ENCODE measurements around the gene RICTOR.
"Not testable (repeated sequence)": the region's sequence is repeated elsewhere in the genome, so short reads cannot be mapped to it uniquely, and the experiment has no call there.

RICTOR gene

DNA sequence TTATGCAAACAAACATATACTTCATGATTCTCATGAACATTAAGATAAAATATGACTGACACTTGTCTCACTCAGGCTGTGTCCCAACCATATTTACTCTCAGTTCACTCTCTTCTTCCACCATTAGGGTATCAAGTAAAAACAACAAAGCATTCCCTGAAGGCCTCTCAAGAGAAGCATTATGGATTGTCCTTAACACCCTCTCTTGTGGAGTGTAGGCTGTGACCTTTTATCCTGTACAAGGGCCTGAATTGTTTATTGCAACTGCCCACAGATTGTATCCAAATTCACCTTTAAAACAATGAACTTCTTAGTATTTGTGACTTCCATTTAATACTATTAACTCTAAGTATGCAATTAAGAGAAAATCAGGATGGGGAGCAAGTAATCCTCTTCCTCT lies 78.1 kb downstream of the RICTOR start:
- Histone ChIP-seq H3K4me3 (ENCODE audit: low read depth, low read length) (no peak overlapping the region), H3K36me3 (ENCODE audit: insufficient read depth, low read length) (peaks cover 13% of the 10 kb centered on the region), H3K27me3 (ENCODE audit: insufficient read depth, low read length) (no peaks in the 10 kb centered on the region), H2AFZ (ENCODE audit: low read length, unreplicated experiment) (no peak overlapping the region), H3K4me1 (ENCODE audit: control insufficient read depth, insufficient read depth, low read length, unreplicated experiment) (no peaks in the 10 kb centered on the region), H3K27ac (ENCODE audit: low read depth, low read length) (no peak overlapping the region), H3K79me2 (ENCODE audit: control insufficient read depth, insufficient read depth, low read length, unreplicated experiment) (peaks cover 5% of the 10 kb centered on the region)

DNA sequence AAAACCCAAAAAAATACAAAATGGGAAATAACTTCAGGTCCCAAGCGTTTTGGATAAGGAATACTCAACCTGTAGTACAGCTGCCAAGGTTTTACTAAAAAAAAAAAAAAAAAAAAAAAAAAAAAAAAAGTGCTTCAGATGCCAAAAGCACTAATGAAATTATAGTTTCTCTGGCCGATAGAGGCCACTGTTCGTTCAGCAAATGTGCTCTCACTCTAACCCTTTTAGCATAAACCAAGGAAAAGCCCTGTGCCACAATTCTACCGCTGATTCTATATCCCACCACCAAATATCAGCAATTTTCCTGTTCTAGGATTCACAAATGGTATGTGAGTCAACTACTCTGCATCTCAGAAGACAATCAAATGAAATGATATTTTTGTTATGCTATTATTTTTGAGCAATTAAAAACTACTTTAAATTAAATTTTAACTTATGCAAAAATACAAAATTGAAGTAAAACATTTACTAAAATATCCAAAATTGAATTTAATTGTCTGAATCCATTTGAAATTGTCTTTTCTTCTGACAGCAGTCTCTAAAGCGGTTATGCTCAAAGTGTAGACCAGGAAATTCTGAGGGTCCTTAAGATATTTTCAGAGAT lies 79.8 kb downstream of the RICTOR start:
- H3K27ac ChIP-seq (ENCODE audit: low read depth, low read length): no peak overlapping the region
- H3K79me2 ChIP-seq (ENCODE audit: control insufficient read depth, insufficient read depth, low read length, unreplicated experiment): peaks cover 5% of the 10 kb centered on the region
- H3K4me3 ChIP-seq (ENCODE audit: low read depth, low read length): no peak overlapping the region
- H2AFZ ChIP-seq (ENCODE audit: low read length, unreplicated experiment): no peak overlapping the region
- H3K27me3 ChIP-seq (ENCODE audit: insufficient read depth, low read length): no peaks in the 10 kb centered on the region
- H3K36me3 ChIP-seq (ENCODE audit: insufficient read depth, low read length): peaks cover 17% of the 10 kb centered on the region
- no peaks in the 10 kb centered on the region for H3K4me1 ChIP-seq (ENCODE audit: control insufficient read depth, insufficient read depth, low read length, unreplicated experiment)

DNA sequence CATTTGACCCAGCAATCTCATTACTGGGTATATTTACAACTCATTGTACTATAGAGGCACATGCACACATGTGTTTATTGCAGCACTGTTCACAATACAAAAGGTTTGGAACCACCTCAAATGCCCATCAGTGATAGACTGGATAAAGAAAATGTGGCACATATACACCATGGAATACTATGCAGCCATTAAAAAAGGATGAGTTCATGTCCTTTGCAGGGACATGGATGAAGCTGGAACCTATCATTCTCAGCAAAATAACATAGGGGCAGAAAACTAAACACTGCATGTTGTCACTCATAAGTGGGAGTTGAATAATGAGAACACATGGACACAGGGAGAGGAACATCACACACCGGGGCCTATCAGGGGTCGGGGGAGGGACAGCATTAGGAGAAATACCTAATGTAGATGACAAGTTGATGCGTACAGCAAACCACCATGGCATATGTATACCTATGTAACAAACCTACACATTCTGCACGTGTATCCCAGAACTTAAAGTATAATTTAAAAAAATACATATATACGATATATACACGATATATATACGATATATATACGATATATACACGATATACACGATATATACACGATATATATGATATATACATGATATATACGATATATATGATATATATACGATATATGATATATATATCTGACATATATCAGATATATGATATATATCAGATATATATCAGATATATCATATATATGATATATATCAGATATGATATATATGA lies 84.1 kb downstream of the RICTOR start:
- peaks cover 22% of the 10 kb centered on the region for H3K36me3 ChIP-seq (ENCODE audit: insufficient read depth, low read length)
- H3K27ac ChIP-seq (ENCODE audit: low read depth, low read length); H2AFZ ChIP-seq (ENCODE audit: low read length, unreplicated experiment); H3K79me2 ChIP-seq (ENCODE audit: control insufficient read depth, insufficient read depth, low read length, unreplicated experiment); H3K27me3 ChIP-seq (ENCODE audit: insufficient read depth, low read length); H3K4me1 ChIP-seq (ENCODE audit: control insufficient read depth, insufficient read depth, low read length, unreplicated experiment); H3K4me3 ChIP-seq (ENCODE audit: low read depth, low read length): not testable (repeated sequence)

DNA sequence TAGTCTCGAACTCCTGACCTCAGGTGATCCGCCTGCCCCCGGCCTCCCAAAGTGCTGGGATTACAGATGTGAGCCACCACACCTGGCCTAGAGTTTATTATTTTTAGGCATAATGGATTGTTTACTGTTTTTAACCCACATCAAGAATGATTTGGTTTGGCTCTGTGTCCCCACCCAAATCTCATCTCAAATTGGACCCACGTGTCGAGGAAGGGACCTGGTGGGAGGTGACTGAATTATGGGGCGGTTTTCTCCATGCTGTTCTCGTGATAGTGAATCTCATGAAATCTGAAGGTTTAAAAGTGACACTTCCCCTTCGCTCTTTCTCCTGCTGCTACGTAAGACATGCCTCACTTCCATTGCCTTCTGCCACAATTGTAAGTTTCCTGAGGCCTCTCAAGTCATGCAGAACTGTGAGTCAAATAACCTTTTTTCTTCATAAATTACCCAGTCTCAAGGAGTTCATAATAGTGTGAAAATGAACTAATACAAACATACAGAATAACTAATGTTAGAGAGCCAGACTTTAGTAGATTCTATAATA lies 88.2 kb downstream of the RICTOR start:
- Histone ChIP-seq H3K4me3 (ENCODE audit: low read depth, low read length) (no peak overlapping the region), H3K27ac (ENCODE audit: low read depth, low read length) (no peak overlapping the region), H3K79me2 (ENCODE audit: control insufficient read depth, insufficient read depth, low read length, unreplicated experiment) (peaks cover 6% of the 10 kb centered on the region), H2AFZ (ENCODE audit: low read length, unreplicated experiment) (no peak overlapping the region), H3K27me3 (ENCODE audit: insufficient read depth, low read length) (no peaks in the 10 kb centered on the region), H3K4me1 (ENCODE audit: control insufficient read depth, insufficient read depth, low read length, unreplicated experiment) (no peaks in the 10 kb centered on the region), H3K36me3 (ENCODE audit: insufficient read depth, low read length) (peaks cover 19% of the 10 kb centered on the region)

DNA sequence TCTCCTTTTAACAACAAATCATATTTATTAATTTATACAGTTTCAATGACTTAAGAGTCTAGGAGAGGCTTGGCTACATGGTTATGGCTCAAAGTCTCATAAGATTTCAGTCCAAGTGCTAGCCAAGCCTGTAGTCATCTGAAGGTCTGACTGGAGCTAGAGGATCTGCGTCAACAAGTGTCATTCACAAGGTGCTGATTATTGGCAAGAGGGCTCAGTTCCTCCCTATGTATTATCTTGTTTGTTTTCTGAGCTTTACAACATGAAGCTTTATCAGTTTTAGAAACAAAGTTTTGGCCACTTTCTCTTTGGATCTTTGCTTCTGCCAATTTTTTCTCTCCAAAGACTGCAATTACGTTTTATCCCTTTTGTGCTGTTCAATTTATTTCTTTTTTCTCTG lies 94.7 kb downstream of the RICTOR start:
- Histone ChIP-seq H3K27me3 (ENCODE audit: insufficient read depth, low read length) (no peaks in the 10 kb centered on the region), H3K27ac (ENCODE audit: low read depth, low read length) (no peak overlapping the region), H3K4me1 (ENCODE audit: control insufficient read depth, insufficient read depth, low read length, unreplicated experiment) (peaks cover 5% of the 10 kb centered on the region), H3K79me2 (ENCODE audit: control insufficient read depth, insufficient read depth, low read length, unreplicated experiment) (no peaks in the 10 kb centered on the region), H3K36me3 (ENCODE audit: insufficient read depth, low read length) (peaks cover 9% of the 10 kb centered on the region; the same call in 1 of the 2 replicates), H3K4me3 (ENCODE audit: low read depth, low read length) (no peak overlapping the region), H2AFZ (ENCODE audit: low read length, unreplicated experiment) (no peak overlapping the region)

DNA sequence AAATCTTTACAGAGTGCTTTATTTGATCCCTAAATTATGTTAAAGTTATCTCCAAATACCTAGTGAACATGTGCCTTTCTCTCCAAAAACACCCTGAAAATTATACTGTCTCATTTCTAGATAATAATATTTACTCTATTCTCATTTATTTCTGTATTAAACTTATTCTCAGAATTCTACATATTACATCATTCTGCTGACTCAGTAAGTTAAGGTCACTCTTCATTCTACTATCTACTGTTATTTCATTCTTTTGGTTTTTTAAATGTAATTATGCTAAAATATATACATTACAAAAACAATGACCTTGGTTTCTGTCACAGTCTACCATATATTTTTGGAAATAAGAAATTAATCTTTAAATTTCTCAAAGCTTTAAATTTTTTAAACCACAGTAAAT lies 96.2 kb downstream of the RICTOR start:
- H3K79me2 ChIP-seq (ENCODE audit: control insufficient read depth, insufficient read depth, low read length, unreplicated experiment): no peaks in the 10 kb centered on the region
- no peak overlapping the region for H3K27ac ChIP-seq (ENCODE audit: low read depth, low read length)
- no peaks in the 10 kb centered on the region for H3K27me3 ChIP-seq (ENCODE audit: insufficient read depth, low read length)
- H2AFZ ChIP-seq (ENCODE audit: low read length, unreplicated experiment): no peak overlapping the region
- no peak overlapping the region for H3K4me3 ChIP-seq (ENCODE audit: low read depth, low read length)
- peaks cover 9% of the 10 kb centered on the region for H3K4me1 ChIP-seq (ENCODE audit: control insufficient read depth, insufficient read depth, low read length, unreplicated experiment)
- H3K36me3 ChIP-seq (ENCODE audit: insufficient read depth, low read length): peaks cover 10% of the 10 kb centered on the region; the same call in 1 of the 2 replicates

DNA sequence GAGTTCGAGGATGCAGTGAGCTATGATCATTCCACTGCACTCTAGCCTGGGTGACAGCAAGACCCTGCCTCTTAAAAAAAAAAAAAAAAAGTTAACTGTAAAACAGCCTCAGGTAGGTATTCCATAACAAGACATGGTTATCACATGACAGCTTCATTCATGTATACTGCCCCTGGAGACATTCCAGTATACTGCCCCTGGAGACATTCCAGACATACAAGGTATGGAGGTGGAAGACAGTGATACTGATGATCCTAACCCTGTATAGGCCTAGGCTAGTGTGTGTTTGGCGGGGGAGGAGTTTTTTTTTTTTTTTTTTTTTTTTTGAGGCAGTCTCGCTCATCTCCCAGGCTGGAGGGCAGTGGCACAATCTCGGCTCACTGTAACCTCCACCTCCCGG lies 105.5 kb downstream of the RICTOR start:
- H3K27me3 ChIP-seq (ENCODE audit: insufficient read depth, low read length): no peaks in the 10 kb centered on the region
- no peaks in the 10 kb centered on the region for H3K79me2 ChIP-seq (ENCODE audit: control insufficient read depth, insufficient read depth, low read length, unreplicated experiment)
- no peak overlapping the region for H3K27ac ChIP-seq (ENCODE audit: low read depth, low read length)
- H3K4me3 ChIP-seq (ENCODE audit: low read depth, low read length): no peak overlapping the region
- H2AFZ ChIP-seq (ENCODE audit: low read length, unreplicated experiment): no peak overlapping the region
- H3K4me1 ChIP-seq (ENCODE audit: control insufficient read depth, insufficient read depth, low read length, unreplicated experiment): no peaks in the 10 kb centered on the region
- peaks cover 24% of the 10 kb centered on the region for H3K36me3 ChIP-seq (ENCODE audit: insufficient read depth, low read length)

DNA sequence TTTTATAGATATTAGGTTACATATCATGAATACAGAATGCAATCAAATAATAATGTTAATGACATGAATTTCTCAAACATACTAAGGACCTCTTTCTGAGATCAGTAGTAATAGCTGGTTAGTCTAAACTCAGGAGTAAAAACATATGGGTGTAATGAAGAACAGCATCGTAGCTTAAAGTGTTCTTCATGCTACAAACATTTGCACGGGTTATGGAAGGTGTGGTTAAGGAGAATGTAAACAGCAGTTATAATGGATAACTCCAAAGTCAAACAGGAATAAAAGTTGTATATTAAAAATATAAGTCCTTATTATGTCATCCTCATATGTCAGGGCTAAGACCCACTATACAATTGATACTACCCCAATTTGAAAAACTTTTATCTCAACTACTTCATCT lies 112.5 kb downstream of the RICTOR start:
- H3K4me3 ChIP-seq (ENCODE audit: low read depth, low read length): no peak overlapping the region
- H3K4me1 ChIP-seq (ENCODE audit: control insufficient read depth, insufficient read depth, low read length, unreplicated experiment): no peaks in the 10 kb centered on the region
- H3K27ac ChIP-seq (ENCODE audit: low read depth, low read length): no peak overlapping the region
- no peak overlapping the region for H2AFZ ChIP-seq (ENCODE audit: low read length, unreplicated experiment)
- no peaks in the 10 kb centered on the region for H3K27me3 ChIP-seq (ENCODE audit: insufficient read depth, low read length)
- H3K36me3 ChIP-seq (ENCODE audit: insufficient read depth, low read length): peaks cover 32% of the 10 kb centered on the region
- H3K79me2 ChIP-seq (ENCODE audit: control insufficient read depth, insufficient read depth, low read length, unreplicated experiment): no peaks in the 10 kb centered on the region

DNA sequence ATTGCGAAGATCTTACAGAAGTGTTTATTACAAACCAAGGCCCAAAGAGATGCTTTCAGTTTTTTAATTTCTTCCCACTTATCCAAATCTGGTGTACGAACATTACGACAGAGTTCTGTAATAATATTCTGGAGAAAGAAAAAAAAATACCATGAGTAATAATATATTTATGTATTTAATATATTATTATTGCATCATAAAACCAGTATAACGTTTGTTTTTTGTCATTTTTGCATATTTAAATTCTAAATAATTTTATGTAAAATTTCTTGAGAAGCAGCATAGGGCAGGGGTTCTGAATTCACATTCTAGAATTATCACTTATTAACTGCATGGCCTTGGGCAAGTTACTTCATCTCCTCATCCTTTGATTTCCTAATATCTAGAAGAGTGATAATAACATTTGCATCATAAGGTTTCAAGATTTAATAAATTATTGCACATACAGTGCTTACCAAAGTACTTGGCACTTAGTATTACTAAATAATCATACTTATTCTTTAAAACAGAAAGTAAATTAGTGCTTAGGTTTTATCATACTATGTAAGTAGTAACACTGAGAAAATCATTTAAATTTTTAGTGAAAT lies 120.7 kb downstream of the RICTOR start:
- Histone ChIP-seq H3K79me2 (ENCODE audit: control insufficient read depth, insufficient read depth, low read length, unreplicated experiment) (no peaks in the 10 kb centered on the region), H3K36me3 (ENCODE audit: insufficient read depth, low read length) (peaks cover 51% of the 10 kb centered on the region), H3K4me3 (ENCODE audit: low read depth, low read length) (no peak overlapping the region), H3K4me1 (ENCODE audit: control insufficient read depth, insufficient read depth, low read length, unreplicated experiment) (peaks cover 9% of the 10 kb centered on the region), H3K27me3 (ENCODE audit: insufficient read depth, low read length) (no peaks in the 10 kb centered on the region), H2AFZ (ENCODE audit: low read length, unreplicated experiment) (no peak overlapping the region), H3K27ac (ENCODE audit: low read depth, low read length) (no peak overlapping the region)

DNA sequence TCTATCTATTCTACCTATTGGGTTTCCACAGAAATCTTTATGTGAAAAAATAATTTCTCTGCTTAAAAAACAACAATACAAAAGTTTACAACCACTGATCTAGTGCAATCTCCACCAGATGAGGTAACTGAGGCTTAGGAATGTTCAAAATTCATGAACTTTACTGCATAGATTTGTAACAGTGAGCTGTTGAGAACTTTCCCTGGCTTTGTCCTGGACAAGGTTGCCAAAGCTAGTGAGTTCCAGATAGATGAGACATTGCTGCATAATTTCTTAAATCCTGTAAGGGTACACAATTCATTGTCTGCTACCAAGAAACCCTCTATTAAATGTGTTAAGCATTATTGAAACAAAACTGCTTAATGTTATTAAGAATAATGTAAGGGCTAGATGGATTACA lies 125.7 kb downstream of the RICTOR start:
- Histone ChIP-seq H3K4me3 (ENCODE audit: low read depth, low read length) (no peak overlapping the region), H3K27ac (ENCODE audit: low read depth, low read length) (no peak overlapping the region; the same call in 1 of the 2 replicates), H3K79me2 (ENCODE audit: control insufficient read depth, insufficient read depth, low read length, unreplicated experiment) (no peaks in the 10 kb centered on the region), H3K27me3 (ENCODE audit: insufficient read depth, low read length) (no peaks in the 10 kb centered on the region), H2AFZ (ENCODE audit: low read length, unreplicated experiment) (no peak overlapping the region), H3K36me3 (ENCODE audit: insufficient read depth, low read length) (peaks cover 54% of the 10 kb centered on the region), H3K4me1 (ENCODE audit: control insufficient read depth, insufficient read depth, low read length, unreplicated experiment) (no peaks in the 10 kb centered on the region)

DNA sequence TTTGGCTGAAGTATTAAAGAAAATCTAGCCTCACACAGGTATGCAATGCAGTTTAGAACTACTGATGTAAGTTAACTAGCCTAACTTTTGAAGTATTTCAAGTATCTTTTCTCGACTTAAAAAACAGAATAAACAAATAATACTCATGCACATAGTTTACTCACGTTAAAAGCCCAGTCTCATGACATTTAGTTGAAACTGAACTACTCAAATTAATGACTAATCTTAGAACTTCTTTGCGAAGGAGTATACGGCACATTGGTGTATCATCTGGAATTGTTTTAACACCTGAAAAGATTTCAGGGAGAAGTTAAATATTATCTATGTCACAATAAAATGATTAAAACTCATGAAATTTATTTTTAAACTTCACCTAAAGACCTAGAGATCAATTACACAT lies 129.9 kb downstream of the RICTOR start:
- no peaks in the 10 kb centered on the region for H3K79me2 ChIP-seq (ENCODE audit: control insufficient read depth, insufficient read depth, low read length, unreplicated experiment)
- H3K27me3 ChIP-seq (ENCODE audit: insufficient read depth, low read length): no peaks in the 10 kb centered on the region
- no peak overlapping the region for H3K27ac ChIP-seq (ENCODE audit: low read depth, low read length)
- no peak overlapping the region for H2AFZ ChIP-seq (ENCODE audit: low read length, unreplicated experiment)
- no peak overlapping the region for H3K4me3 ChIP-seq (ENCODE audit: low read depth, low read length)
- peaks cover 46% of the 10 kb centered on the region for H3K36me3 ChIP-seq (ENCODE audit: insufficient read depth, low read length)
- no peaks in the 10 kb centered on the region for H3K4me1 ChIP-seq (ENCODE audit: control insufficient read depth, insufficient read depth, low read length, unreplicated experiment)
